Measurements from ENCODE around the gene SLC25A48. TPM values are rescaled to one million over a fixed set of nuclear protein-coding genes. Genes with fewer than 3 reads are reported as not detected.

Gene SLC25A48
- total and polyA plus RNA-seq, 2 donors: 0.05 to 0.25 TPM

GRCh38 chr5:135901633-135902032, 67.2 kb downstream of the SLC25A48 start:
- no peak overlapping the region for H3K4me3 ChIP-seq (ENCODE audit: low read length in 2 of 2)
- DNase-seq (ENCODE audit: low read depth in 6 of 9, low spot score in 9 of 9): no peak
- no peak overlapping the region for H3K27ac ChIP-seq (ENCODE audit: low read depth in 1 of 2, low read length in 1 of 2)
- 67% methylated on average over 3 of the region's 3 CpGs for WGBS
- H3K9me3 ChIP-seq (ENCODE audit: control insufficient read depth in 2 of 2, insufficient read depth in 1 of 2, low read length in 1 of 2): no peaks in the 10 kb centered on the region
- no peaks in the 10 kb centered on the region for H3K36me3 ChIP-seq (ENCODE audit: control insufficient read depth in 2 of 2, insufficient read depth in 2 of 2, low read length in 1 of 2)
- peaks cover 0 to 7% of the 10 kb centered on the region in 2 donors for H3K27me3 ChIP-seq (ENCODE audit: control insufficient read depth in 2 of 2, insufficient read depth in 1 of 2, low read length in 1 of 2)
- no peaks in the 10 kb centered on the region for H3K4me1 ChIP-seq (ENCODE audit: control insufficient read depth in 2 of 2, insufficient read depth in 2 of 2, low read length in 2 of 2)

GRCh38 chr5:135905144-135905543, 70.7 kb downstream of the SLC25A48 start:
- WGBS: 80% methylated on average over 1 of the region's 1 CpG
- peaks cover 0 to 9% of the 10 kb centered on the region in 2 donors for H3K27me3 ChIP-seq (ENCODE audit: control insufficient read depth in 2 of 2, insufficient read depth in 1 of 2, low read length in 1 of 2)

GRCh38 chr5:135913713-135914626, 79.5 kb downstream of the SLC25A48 start:
- Histone ChIP-seq H3K36me3 (ENCODE audit: control insufficient read depth in 2 of 2, insufficient read depth in 2 of 2, low read length in 1 of 2) (no peaks in the 10 kb centered on the region), H3K4me1 (ENCODE audit: control insufficient read depth in 2 of 2, insufficient read depth in 2 of 2, low read length in 2 of 2) (no peaks in the 10 kb centered on the region), H3K27ac (ENCODE audit: low read depth in 1 of 2, low read length in 1 of 2) (no peak overlapping the region), H3K27me3 (ENCODE audit: control insufficient read depth in 2 of 2, insufficient read depth in 1 of 2, low read length in 1 of 2) (peaks cover 2 to 8% of the 10 kb centered on the region in 2 donors), H3K4me3 (ENCODE audit: low read length in 2 of 2) (no peak overlapping the region), H3K9me3 (ENCODE audit: control insufficient read depth in 2 of 2, insufficient read depth in 1 of 2, low read length in 1 of 2) (no peaks in the 10 kb centered on the region)
- 77% methylated on average over 4 of the region's 4 CpGs for WGBS
- no peak for DNase-seq (ENCODE audit: low read depth in 6 of 9, low spot score in 9 of 9)

More at GRCh38 chr5:135905144-135905543, 70.7 kb downstream of the SLC25A48 start:
- Histone ChIP-seq H3K4me3 (ENCODE audit: low read length in 2 of 2) (no peak overlapping the region), H3K9me3 (ENCODE audit: control insufficient read depth in 2 of 2, insufficient read depth in 1 of 2, low read length in 1 of 2) (no peaks in the 10 kb centered on the region), H3K4me1 (ENCODE audit: control insufficient read depth in 2 of 2, insufficient read depth in 2 of 2, low read length in 2 of 2) (no peaks in the 10 kb centered on the region), H3K27ac (ENCODE audit: low read depth in 1 of 2, low read length in 1 of 2) (no peak overlapping the region), H3K36me3 (ENCODE audit: control insufficient read depth in 2 of 2, insufficient read depth in 2 of 2, low read length in 1 of 2) (no peaks in the 10 kb centered on the region)
- DNase-seq (ENCODE audit: low read depth in 6 of 9, low spot score in 9 of 9): no peak

DNA sequence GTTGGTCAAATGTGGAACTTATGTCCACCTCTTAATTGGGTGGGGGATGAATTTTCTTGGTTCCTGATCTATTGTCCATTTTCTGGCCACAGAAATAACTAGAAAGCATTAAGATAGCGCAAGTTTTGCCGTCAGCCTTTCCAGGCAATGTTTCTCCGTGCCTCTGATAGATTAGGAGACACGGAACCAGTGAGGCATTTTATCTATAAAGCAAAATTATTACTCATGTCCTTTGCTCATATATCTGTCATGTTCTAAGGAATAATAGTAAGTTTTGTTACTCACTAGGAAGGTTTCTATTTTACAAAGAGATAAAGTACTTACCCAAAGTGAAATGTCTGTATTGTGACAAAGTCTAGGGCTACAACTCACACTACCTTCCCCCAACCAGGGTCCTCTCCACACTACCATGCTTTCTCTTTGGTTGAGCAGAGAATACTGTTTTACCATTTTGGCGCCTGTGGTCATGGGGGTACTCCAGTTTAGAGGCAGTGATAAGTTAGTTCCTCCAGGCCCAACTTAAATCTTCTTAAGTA, 81.1 kb downstream of the SLC25A48 start:
- WGBS: 96% methylated on average over 5 of the region's 5 CpGs
- H3K36me3 ChIP-seq (ENCODE audit: control insufficient read depth in 2 of 2, insufficient read depth in 2 of 2, low read length in 1 of 2): no peaks in the 10 kb centered on the region
- H3K4me1 ChIP-seq (ENCODE audit: control insufficient read depth in 2 of 2, insufficient read depth in 2 of 2, low read length in 2 of 2): no peaks in the 10 kb centered on the region
- no peaks in the 10 kb centered on the region for H3K9me3 ChIP-seq (ENCODE audit: control insufficient read depth in 2 of 2, insufficient read depth in 1 of 2, low read length in 1 of 2)
- H3K27me3 ChIP-seq (ENCODE audit: control insufficient read depth in 2 of 2, insufficient read depth in 1 of 2, low read length in 1 of 2): peaks cover 2 to 4% of the 10 kb centered on the region in 2 donors
- H3K27ac ChIP-seq (ENCODE audit: low read depth in 1 of 2, low read length in 1 of 2): no peak overlapping the region
- H3K4me3 ChIP-seq (ENCODE audit: low read length in 2 of 2): no peak overlapping the region
- no peak for DNase-seq (ENCODE audit: low read depth in 6 of 9, low spot score in 9 of 9)

GRCh38 chr5:135916638-135917263, 82.3 kb downstream of the SLC25A48 start:
- 79% methylated on average over 8 of the region's 8 CpGs for WGBS
- H3K4me3 ChIP-seq (ENCODE audit: low read length in 2 of 2): no peak overlapping the region
- no peaks in the 10 kb centered on the region for H3K36me3 ChIP-seq (ENCODE audit: control insufficient read depth in 2 of 2, insufficient read depth in 2 of 2, low read length in 1 of 2)
- H3K27me3 ChIP-seq (ENCODE audit: control insufficient read depth in 2 of 2, insufficient read depth in 1 of 2, low read length in 1 of 2): peaks cover 2% of the 10 kb centered on the region in 2 donors
- no peaks in the 10 kb centered on the region for H3K4me1 ChIP-seq (ENCODE audit: control insufficient read depth in 2 of 2, insufficient read depth in 2 of 2, low read length in 2 of 2)
- no peaks in the 10 kb centered on the region for H3K9me3 ChIP-seq (ENCODE audit: control insufficient read depth in 2 of 2, insufficient read depth in 1 of 2, low read length in 1 of 2)
- H3K27ac ChIP-seq (ENCODE audit: low read depth in 1 of 2, low read length in 1 of 2): no peak overlapping the region
- DNase-seq (ENCODE audit: low read depth in 6 of 9, low spot score in 9 of 9): no peak

DNA sequence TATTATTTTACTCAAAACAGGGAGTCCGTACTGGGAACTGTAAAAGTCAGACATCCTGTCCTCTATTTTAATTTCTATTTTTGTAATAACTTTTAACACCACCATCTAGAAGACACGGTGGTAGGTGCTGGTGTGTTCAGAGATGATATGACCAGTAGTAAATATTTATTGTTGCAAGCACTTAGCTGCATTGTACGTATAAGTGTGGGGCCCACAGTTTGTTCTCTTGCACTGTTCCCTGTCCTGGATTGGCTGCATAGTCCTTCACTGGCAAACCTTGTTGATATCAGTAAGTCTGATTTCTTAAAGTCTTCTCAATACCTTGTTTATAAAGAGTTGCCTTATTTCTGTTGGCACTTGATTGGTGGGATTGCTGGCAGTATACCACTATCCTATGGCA, 85.7 kb downstream of the SLC25A48 start:
- Histone ChIP-seq H3K36me3 (ENCODE audit: control insufficient read depth in 2 of 2, insufficient read depth in 2 of 2, low read length in 1 of 2) (no peaks in the 10 kb centered on the region), H3K4me3 (ENCODE audit: low read length in 2 of 2) (no peak overlapping the region), H3K4me1 (ENCODE audit: control insufficient read depth in 2 of 2, insufficient read depth in 2 of 2, low read length in 2 of 2) (no peaks in the 10 kb centered on the region), H3K27ac (ENCODE audit: low read depth in 1 of 2, low read length in 1 of 2) (no peak overlapping the region), H3K9me3 (ENCODE audit: control insufficient read depth in 2 of 2, insufficient read depth in 1 of 2, low read length in 1 of 2) (no peaks in the 10 kb centered on the region), H3K27me3 (ENCODE audit: control insufficient read depth in 2 of 2, insufficient read depth in 1 of 2, low read length in 1 of 2) (no peaks in the 10 kb centered on the region)
- no peak for DNase-seq (ENCODE audit: low read depth in 6 of 9, low spot score in 9 of 9)
- WGBS: 76% methylated on average over 3 of the region's 3 CpGs

- DNase-seq (ENCODE audit: low read depth in 6 of 9, low spot score in 9 of 9): no peak
- 91% methylated on average over 1 of the region's 1 CpG for WGBS
- H3K4me1 ChIP-seq (ENCODE audit: control insufficient read depth in 2 of 2, insufficient read depth in 2 of 2, low read length in 2 of 2): no peaks in the 10 kb centered on the region
- H3K27ac ChIP-seq (ENCODE audit: low read depth in 1 of 2, low read length in 1 of 2): no peak overlapping the region
- H3K27me3 ChIP-seq (ENCODE audit: control insufficient read depth in 2 of 2, insufficient read depth in 1 of 2, low read length in 1 of 2): no peaks in the 10 kb centered on the region
- H3K9me3 ChIP-seq (ENCODE audit: control insufficient read depth in 2 of 2, insufficient read depth in 1 of 2, low read length in 1 of 2): no peaks in the 10 kb centered on the region
- no peak overlapping the region for H3K4me3 ChIP-seq (ENCODE audit: low read length in 2 of 2)
- no peaks in the 10 kb centered on the region for H3K36me3 ChIP-seq (ENCODE audit: control insufficient read depth in 2 of 2, insufficient read depth in 2 of 2, low read length in 1 of 2)
These were observed 86.9 kb downstream of the SLC25A48 start for GRCh38 chr5:135921388-135921787.

- H3K27ac ChIP-seq (ENCODE audit: low read depth in 1 of 2, low read length in 1 of 2): no peak overlapping the region
These were observed 95.8 kb downstream of the SLC25A48 start for GRCh38 chr5:135930029-135930948.

More at GRCh38 chr5:135930029-135930948, 95.8 kb downstream of the SLC25A48 start:
- Histone ChIP-seq H3K27me3 (ENCODE audit: control insufficient read depth in 2 of 2, insufficient read depth in 1 of 2, low read length in 1 of 2) (peaks cover 23 to 36% of the 10 kb centered on the region in 2 donors), H3K36me3 (ENCODE audit: control insufficient read depth in 2 of 2, insufficient read depth in 2 of 2, low read length in 1 of 2) (no peaks in the 10 kb centered on the region), H3K4me1 (ENCODE audit: control insufficient read depth in 2 of 2, insufficient read depth in 2 of 2, low read length in 2 of 2) (no peaks in the 10 kb centered on the region), H3K4me3 (ENCODE audit: low read length in 2 of 2) (peak overlapping the region in 1 of 2 donors; percentile 12), H3K9me3 (ENCODE audit: control insufficient read depth in 2 of 2, insufficient read depth in 1 of 2, low read length in 1 of 2) (no peaks in the 10 kb centered on the region)
- DNase-seq (ENCODE audit: low read depth in 6 of 9, low spot score in 9 of 9): peak in 2 of 9 donors; percentile 2 to 4
- WGBS: 5% methylated on average over 99 of the region's 99 CpGs
